SW480 (cell line): Measurements from ENCODE around the gene CLCN3.
"Not testable (repeated sequence)": the region's sequence is repeated elsewhere in the genome, so short reads cannot be mapped to it uniquely, and the experiment has no call there.

Experiments used
- DNase-seq: peaks from one replicate; pipeline ENCODE4 v3.0.0-alpha.2; 2016; ENCODE audit warnings: low spot score

The CLCN3 gene

GRCh38 chr4:169707958-169708643 lies 87.7 kb downstream of the CLCN3 start:
- DNase-seq, result no peak

DNA sequence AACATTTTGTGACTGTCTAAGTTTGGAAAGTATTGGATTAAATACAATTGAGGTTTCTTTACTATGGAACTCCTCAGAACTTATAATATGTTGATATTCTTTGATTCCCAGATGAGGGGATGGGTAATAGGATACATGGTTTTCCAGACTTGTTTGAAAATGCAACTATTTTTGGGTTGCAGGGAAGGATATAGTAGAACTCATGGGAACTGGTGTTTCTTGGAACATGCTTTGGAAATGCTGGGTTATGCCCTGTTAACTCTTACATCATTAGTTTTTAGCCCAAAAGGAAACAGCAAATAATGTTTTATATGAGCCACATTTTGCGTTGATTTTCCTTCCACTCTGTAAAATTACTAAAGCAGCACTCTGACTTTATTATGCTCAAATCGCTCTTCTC lies 95.4 kb downstream of the CLCN3 start:
- DNase-seq, result no peak

DNA sequence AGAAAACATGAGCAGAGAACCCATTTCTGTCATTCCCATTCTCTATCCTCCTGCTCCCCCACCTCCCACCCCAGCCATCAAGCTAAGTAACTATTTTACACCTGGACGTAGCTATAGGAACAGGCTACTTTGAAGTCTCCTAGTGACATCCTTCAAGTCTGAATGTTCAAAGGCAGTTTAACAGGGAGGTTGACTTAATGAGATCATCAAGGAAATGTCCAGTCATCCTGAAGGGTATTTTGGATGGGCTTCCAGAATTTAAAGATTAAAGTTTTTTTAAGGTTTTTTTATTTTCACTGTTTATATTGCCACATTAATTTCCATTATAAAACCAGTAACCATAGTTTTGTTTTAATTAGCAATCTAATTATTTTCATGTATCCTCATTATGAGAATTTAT lies 96.3 kb downstream of the CLCN3 start:
- no peak for DNase-seq

DNA sequence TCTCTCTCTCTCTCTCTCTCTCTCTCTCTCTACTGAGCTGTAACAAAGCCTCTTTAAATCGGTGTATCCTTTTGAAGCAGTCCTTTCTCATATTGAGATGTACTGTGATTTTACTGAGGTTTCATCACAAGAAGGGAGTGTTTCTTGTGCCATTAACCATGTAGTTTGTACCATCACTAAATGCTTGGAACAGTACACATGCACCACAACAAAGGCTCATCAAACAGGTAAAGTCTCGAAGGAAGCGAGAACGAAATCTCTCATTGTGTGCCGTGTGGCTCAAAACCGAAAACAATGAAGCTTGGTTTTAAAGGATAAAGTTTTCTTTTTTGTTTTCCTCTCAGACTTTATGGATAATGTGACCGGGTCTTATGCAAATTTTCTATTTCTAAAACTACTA lies 100.2 kb downstream of the CLCN3 start:
- DNase-seq, result no peak

GRCh38 chr4:169723207-169723965 lies 103.0 kb downstream of the CLCN3 start:
- DNase-seq, result no peak

DNA sequence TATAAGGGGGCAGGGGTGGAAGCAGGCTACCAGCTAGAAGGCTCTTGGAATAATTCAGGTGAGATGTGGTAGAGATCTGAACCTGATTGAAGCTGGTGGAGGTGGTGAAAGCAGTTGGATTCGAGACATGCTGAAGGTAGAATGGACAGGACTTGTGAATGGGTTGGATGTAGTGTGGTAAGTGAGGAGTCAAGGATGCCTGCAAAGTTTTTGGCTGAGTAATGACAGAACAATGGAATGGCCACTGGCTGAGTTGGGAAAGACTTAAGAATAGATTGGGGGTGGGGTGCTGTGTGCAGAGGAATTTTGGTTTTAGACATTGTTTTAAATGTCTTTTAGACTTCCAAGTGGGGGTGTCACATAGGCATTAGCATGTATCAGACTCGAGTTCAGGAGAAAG lies 103.9 kb downstream of the CLCN3 start:
- no peak for DNase-seq

GRCh38 chr4:169727616-169728015 lies 107.2 kb downstream of the CLCN3 start:
- DNase-seq, result no peak

DNA sequence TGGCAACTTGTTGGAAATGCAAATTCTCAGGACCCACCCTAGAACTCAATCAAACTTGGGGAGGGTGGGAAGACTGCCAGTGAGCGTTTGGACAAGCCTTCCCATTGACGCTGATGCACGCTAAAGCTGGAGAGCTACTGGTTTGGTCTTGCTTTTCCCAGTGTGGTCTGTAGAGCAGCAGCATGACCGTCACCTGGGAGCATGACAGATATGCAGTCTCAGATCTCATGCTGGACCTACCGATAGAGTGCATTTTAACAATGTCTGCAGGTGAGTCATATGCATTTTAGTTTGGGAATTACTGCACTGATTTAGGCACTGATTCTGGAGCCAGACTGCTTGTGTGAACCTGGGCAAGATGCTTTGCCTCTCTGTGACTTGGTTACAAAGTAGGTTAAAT lies 110.2 kb downstream of the CLCN3 start:
- DNase-seq, result no peak

DNA sequence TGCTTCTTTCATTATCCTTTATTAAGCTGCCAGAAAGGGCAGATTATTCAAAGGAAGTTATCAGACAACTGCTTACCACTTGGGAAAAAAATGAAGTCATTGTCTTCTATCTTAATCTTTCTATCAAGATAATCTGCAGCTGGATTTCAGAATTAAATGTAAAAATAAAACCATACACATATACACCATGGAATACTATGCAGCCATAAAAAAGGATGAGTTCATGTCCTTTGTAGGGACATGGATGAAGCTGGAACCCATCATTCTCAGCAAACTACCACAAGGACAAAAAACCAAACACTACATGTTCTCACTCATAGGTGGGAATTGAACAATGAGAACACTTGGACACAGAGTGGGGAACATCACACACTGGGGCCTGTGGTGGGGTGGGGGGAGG lies 118.2 kb downstream of the CLCN3 start:
- not testable (repeated sequence) for DNase-seq

DNA sequence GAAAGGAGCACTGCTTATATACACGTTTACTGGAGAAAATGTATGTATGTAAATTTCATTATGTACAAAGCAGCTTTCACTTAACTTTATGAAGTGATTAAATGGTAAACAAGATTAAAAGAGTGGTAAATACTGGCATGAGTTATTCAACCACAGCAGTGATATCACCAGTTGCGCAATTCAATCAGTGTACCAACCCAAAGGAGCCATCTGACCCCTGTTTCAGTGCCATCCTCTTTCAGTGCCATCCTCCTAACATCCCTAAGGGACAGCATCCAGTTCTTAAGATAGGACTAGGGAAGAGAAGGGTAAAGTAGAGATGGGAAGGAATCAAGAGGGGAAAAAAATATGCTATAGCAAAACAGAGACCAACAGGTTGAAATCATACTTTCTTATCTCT lies 121.2 kb downstream of the CLCN3 start:
- no peak for DNase-seq

GRCh38 chr4:169744601-169745000 lies 124.2 kb downstream of the CLCN3 start:
- no peak for DNase-seq

DNA sequence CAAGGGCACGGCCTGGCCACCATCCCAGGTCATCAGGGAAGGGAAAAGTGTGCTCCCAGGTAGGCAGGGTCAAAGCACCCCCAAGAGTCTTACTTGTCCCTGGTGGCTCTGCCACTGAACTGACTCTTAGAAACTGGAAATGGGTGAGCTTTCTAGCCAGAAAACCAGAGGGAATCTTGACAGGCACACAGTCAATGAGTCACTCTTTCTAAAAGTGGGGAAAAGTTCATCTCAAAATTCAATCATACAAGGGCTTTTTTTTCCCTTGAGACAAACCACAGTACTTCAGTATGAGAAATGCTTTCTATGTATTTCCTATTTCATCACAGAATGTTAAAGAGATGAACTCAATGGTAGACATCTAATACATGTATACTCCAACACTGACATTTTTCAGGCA lies 124.9 kb downstream of the CLCN3 start:
- no peak for DNase-seq

GRCh38 chr4:169756971-169757574 lies 136.7 kb downstream of the CLCN3 start:
- DNase-seq, result no peak

DNA sequence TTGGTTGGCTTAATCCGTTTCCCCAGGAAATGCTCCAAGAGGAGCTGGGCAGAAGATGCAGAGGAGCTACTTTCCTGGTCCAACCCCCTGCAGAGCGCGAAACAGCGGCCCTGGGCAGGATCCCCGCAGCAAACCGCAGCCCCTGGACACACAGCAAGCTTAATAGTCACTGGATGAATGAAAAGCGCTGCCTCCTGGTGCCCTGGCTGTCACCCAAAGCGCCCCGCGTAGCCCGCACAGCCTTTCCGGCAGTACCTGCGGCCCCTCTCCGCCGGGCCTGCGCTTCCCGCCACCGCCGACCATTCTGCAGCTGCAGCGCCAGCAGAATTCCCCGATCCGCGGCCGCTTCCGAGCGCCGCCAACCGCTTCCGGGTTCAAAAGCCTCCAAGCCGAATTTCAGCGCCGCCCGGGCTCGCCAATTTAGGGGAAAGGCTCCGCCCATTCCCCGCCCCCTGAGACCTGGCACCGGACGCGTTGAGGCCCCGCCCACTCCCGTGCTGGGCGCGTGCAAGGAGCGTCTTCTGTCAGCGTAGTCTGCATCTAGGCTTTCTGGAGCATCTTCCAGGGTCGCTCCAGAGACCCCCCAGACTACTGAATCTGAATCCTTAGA lies 137.3 kb downstream of the CLCN3 start, which contains the start of gene HPF1:
Gene HPF1, minus strand, starts transcription at position 370 of the 610 bp plus-strand sequence. Its CDS starts 67 bp downstream, at position 303.
- DNase-seq, result peak; percentile 86

DNA sequence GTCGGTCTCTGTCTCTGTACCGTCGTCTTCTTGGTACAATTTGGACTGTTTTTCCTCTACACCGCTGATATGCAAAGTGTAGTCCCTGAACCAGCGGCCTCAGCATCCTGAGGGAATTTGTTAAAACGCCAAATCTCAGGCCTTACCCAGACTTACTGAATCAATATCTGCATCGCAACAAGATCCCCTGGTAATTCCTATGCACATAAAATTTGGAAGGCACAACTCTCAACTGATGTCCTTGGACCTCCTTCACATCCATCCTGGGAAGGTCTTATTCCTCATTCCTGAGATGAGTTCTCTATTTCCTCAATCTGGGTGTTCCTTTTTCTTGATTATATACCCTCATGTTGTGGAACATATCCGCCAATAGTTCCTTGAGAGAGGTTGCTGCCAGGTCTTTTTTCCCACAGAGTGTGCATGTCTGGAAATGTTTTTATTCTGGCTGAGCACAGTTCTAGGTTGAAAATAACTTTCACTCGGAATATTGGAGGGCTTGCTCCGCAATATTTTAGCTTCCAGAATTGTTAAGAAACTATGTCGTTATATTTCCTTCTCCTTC lies 138.1 kb downstream of the CLCN3 start:
- no peak for DNase-seq

DNA sequence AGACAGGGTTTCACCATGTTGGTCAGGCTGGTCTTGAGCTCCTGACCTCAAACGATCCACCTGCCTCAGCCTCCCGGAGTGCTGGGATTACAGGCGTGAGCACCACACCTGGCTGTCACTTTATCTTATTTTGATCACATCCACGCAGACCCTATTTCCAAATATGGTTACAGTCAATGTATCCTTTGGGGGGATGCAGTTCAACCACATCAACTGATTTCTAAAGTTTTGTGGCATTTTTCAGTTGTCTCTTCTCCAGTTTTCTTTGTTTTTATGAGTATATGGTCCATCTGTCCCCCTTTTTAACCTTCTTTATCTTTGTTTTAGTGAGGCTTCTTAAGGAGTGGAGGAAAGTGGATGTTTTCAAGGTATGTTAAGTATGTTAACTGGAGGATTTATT lies 141.5 kb downstream of the CLCN3 start:
- no peak for DNase-seq

DNA sequence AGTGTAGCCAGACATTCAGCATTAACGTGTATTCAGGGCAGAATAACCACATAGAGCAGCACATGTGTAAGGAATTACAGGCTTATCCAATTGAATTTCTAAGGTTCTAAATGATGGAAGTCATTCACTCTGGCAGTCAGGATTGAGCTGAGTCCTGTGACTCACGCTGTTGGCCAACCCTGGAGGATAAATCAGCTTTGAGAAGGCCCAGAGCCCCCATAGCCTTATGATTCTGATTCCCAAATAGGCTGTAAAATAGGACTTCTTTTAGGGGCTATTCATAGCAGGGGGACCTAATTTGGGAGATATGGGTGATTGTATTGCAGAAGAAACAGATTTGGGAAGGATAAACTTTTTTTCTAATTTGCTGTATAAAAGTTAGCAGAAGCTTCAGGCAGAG lies 145.5 kb downstream of the CLCN3 start:
- no peak for DNase-seq

- no peak for DNase-seq
Measured at GRCh38 chr4:169766741-169767140, 146.4 kb downstream of the CLCN3 start.

DNA sequence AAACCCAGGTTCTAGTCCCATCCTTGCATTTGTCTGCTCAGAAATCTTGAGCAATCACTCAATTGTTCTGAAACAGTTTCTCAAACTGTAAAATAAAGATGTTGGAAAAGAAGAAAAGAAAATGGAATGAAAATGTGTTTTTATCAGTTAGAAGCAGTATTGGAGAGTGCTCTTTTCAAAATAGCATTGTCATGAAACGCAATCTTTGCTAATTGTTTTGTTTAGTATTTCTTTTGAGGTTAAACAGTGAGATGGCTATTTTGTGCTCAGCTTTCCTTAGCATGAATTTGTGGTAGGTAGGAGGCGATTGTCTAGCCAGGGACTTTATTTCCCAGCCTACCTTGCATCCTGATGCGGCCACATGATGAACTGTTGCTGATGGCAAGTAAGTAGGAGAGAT lies 148.0 kb downstream of the CLCN3 start:
- DNase-seq, result no peak

DNA sequence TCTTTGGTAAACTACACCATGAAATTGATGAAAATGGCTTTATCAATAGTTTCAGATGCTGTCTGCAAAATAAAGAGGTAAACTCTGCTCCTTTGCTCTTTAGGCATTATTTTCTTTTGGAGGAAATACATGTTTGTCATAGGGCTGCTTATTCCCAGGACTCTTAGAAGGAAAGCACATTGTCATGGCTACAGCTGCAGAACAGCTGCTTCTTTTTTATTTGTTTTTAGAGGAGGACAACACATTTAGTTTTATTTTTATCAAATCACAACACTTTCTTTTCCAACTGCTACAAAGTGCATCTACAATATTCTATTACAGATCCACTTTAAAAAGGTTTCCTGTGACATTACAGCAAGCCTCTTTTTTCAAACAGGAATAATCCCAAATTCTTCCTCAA lies 150.0 kb downstream of the CLCN3 start:
- no peak for DNase-seq

GRCh38 chr4:169771556-169772080 lies 151.2 kb downstream of the CLCN3 start:
- not testable (repeated sequence) for DNase-seq
